ENCODE data around the gene LARP4B. TPM values are rescaled to one million over a fixed set of nuclear protein-coding genes. Genes with fewer than 3 reads are reported as not detected.

The LARP4B gene
- polyA plus RNA-seq, 1 donor from 2014 or later = 14.2 TPM

GRCh38 chr10:790821-791551, 140.5 kb downstream of the LARP4B start:
- no peaks in the 10 kb centered on the region for H3K36me3 ChIP-seq (ENCODE audit: insufficient read depth, low read length)
- H3K79me2 ChIP-seq (replicated peaks; ENCODE audit: insufficient read depth, low read length) = no peaks in the 10 kb centered on the region
- no peak overlapping the region for H3K4me2 ChIP-seq (ENCODE audit: low read length)
- no peaks in the 10 kb centered on the region for H4K20me1 ChIP-seq (ENCODE audit: insufficient read depth)
- H3K9me3 ChIP-seq (ENCODE audit: low read length) = no peaks in the 10 kb centered on the region
- H3K9me2 ChIP-seq (ENCODE audit: insufficient read depth, low read length) = no peaks in the 10 kb centered on the region
- no peak overlapping the region for H3K4me3 ChIP-seq (ENCODE audit: low read length)
- no peaks in the 10 kb centered on the region for H3K27me3 ChIP-seq (ENCODE audit: insufficient read depth, low read depth, low read length)
- H3K27ac ChIP-seq (ENCODE audit: low read length) = no peak overlapping the region
- H3F3A ChIP-seq (ENCODE audit: insufficient read depth, low read length, poor library complexity, severe bottlenecking) = no peaks in the 10 kb centered on the region
- H3K9ac ChIP-seq (ENCODE audit: low read length) = no peak overlapping the region
- H2AFZ ChIP-seq (ENCODE audit: low read depth, low read length) = no peak overlapping the region
- no peak for TF ChIP-seq EZH2 (IDR thresholded peaks at IDR 0.05; ENCODE audit: borderline replicate concordance, insufficient read depth, low read length, poor library complexity, severe bottlenecking)
- TF ChIP-seq REST (IDR thresholded peaks at IDR 0.05; ENCODE audit: borderline replicate concordance) = no peak
- no peak for TF ChIP-seq TAF1 (IDR thresholded peaks at IDR 0.05; ENCODE audit: low read depth)
- no peak for TF ChIP-seq SMC3 (conservative IDR thresholded peaks at IDR 0.05; ENCODE audit: poor library complexity)
- no peak for TF ChIP-seq POLR2AphosphoS5 (IDR thresholded peaks at IDR 0.05)
- no peak for TF ChIP-seq EP300 (conservative IDR thresholded peaks at IDR 0.05; ENCODE audit: poor library complexity, severe bottlenecking)
- TF ChIP-seq MXI1 (conservative IDR thresholded peaks at IDR 0.05; ENCODE audit: poor library complexity, severe bottlenecking) = no peak
- TF ChIP-seq RAD21 (conservative IDR thresholded peaks at IDR 0.05) = no peak
- no peak for TF ChIP-seq CTCF (IDR thresholded peaks at IDR 0.05; ENCODE audit: poor library complexity, severe bottlenecking)

GRCh38 chr10:789831-790701, 141.4 kb downstream of the LARP4B start:
- no peaks in the 10 kb centered on the region for H4K20me1 ChIP-seq (ENCODE audit: insufficient read depth)
- no peaks in the 10 kb centered on the region for H3F3A ChIP-seq (ENCODE audit: insufficient read depth, low read length, poor library complexity, severe bottlenecking)
- no peaks in the 10 kb centered on the region for H3K36me3 ChIP-seq (ENCODE audit: insufficient read depth, low read length)
- no peak overlapping the region for H3K9ac ChIP-seq (ENCODE audit: low read length)
- TF ChIP-seq REST (IDR thresholded peaks at IDR 0.05; ENCODE audit: borderline replicate concordance) = no peak
- TF ChIP-seq EP300 (conservative IDR thresholded peaks at IDR 0.05; ENCODE audit: poor library complexity, severe bottlenecking) = no peak
- TF ChIP-seq SMC3 (conservative IDR thresholded peaks at IDR 0.05; ENCODE audit: poor library complexity) = no peak
- no peak for TF ChIP-seq RAD21 (conservative IDR thresholded peaks at IDR 0.05)
- no peak for TF ChIP-seq MXI1 (conservative IDR thresholded peaks at IDR 0.05; ENCODE audit: poor library complexity, severe bottlenecking)
- no peak for TF ChIP-seq EZH2 (IDR thresholded peaks at IDR 0.05; ENCODE audit: borderline replicate concordance, insufficient read depth, low read length, poor library complexity, severe bottlenecking)
- H3K4me2 ChIP-seq (ENCODE audit: low read length) = no peak overlapping the region
- H3K4me3 ChIP-seq (ENCODE audit: low read length) = no peak overlapping the region
- no peak overlapping the region for H2AFZ ChIP-seq (ENCODE audit: low read depth, low read length)
- no peaks in the 10 kb centered on the region for H3K9me2 ChIP-seq (ENCODE audit: insufficient read depth, low read length)
- no peaks in the 10 kb centered on the region for H3K9me3 ChIP-seq (ENCODE audit: low read length)
- no peak overlapping the region for H3K27ac ChIP-seq (ENCODE audit: low read length)
- no peaks in the 10 kb centered on the region for H3K79me2 ChIP-seq (replicated peaks; ENCODE audit: insufficient read depth, low read length)
- no peaks in the 10 kb centered on the region for H3K27me3 ChIP-seq (ENCODE audit: insufficient read depth, low read depth, low read length)
